Measurements from ENCODE around the gene MYL3. TPM values are rescaled to one million over a fixed set of nuclear protein-coding genes. Genes with fewer than 3 reads are reported as not detected.
"Not testable (repeated sequence)": the region's sequence is repeated elsewhere in the genome, so short reads cannot be mapped to it uniquely, and the experiment has no call there.

The MYL3 gene
- total RNA-seq, result 10 to 100 TPM in 1 of 4 donors, 1 to 10 TPM in 3; 5.4 to 17.1 (median 8.6) TPM

- no peak within 1 kb of the TSS for H3K4me3 ChIP-seq
- no peaks in the 10 kb centered on the region for H3K36me3 ChIP-seq
- no peaks in the 10 kb centered on the region for H3K27me3 ChIP-seq
- H3K4me1 ChIP-seq, result peaks cover 13 to 38% (median 28%) of the 10 kb centered on the region in 4 donors
- no peaks in the 10 kb centered on the region for H3K9me3 ChIP-seq
- peak in 1 of 2 donors; percentile 8 for DNase-seq (ENCODE audit: low spot score in 2 of 2)
- WGBS, 2 donors, result 75 to 84% methylated on average over 7 of the region's 7 CpGs
- no peak within 1 kb of the TSS for H3K27ac ChIP-seq
- TF ChIP-seq POLR2A (IDR thresholded peaks at IDR 0.05), result no peak
- TF ChIP-seq CTCF (IDR thresholded peaks at IDR 0.05), result no peak
- TF ChIP-seq EP300 (IDR thresholded peaks at IDR 0.05), result no peak
Observed at GRCh38 chr3:46863261-46863782, at the start of gene MYL3. MYL3 (minus strand) TSS chr3:46863444; CDS start chr3:46863390, 54 bp downstream.

DNA sequence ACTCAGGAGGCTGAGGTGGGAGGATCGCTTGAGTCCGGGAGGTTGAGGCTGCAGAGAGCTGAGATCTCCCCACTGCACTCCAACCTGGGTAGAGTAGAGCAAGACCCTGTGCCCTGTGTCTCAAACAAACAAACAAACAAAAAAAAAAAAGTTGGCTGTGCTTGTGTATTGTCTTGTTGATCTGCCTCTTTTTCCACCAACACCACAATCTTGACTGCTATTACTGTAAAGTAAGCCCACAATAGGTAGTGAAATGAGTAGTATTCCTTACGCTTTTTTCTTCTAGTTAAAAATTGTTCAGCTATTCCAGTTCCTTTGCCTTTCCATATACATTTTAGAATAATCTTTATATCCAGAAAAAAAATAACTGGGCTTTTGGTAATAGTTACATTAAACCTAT is 49.7 kb upstream of the MYL3 start:
- Histone ChIP-seq H3K27me3 (no peaks in the 10 kb centered on the region), H3K4me1 (peaks cover 2 to 21% (median 19%) of the 10 kb centered on the region in 4 donors), H3K4me3 (no peak overlapping the region), H3K36me3 (peaks cover 0 to 29% (median 0%) of the 10 kb centered on the region in 3 donors), H3K27ac (no peak overlapping the region), H3K9me3 (no peaks in the 10 kb centered on the region)
- DNase-seq (ENCODE audit: low spot score in 2 of 2), result no peak
- WGBS, 2 donors, result 75 to 97% methylated on average over 3 of the region's 3 CpGs
- no peak for TF ChIP-seq EP300 (IDR thresholded peaks at IDR 0.05)
- no peak for TF ChIP-seq CTCF (IDR thresholded peaks at IDR 0.05)
- TF ChIP-seq POLR2A (IDR thresholded peaks at IDR 0.05), result no peak

DNA sequence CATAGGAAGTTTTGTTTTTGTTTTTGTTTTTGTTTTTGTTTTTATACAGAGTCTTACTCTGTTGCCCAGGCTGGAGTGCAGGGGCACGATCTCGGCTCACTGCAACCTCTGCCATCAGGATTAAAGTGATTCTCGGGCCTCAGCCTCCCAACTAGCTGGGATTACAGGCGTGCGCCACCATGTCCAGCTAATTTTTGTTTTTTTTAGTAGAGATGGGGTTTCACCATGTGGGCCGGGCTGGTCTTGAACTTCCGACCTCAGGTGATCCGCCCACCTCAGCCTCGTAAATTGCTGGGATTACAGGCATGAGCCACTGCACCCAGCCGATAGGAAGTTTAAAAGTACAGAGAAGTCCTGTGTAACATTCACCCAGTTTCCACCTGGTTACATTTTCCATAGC is 47.7 kb upstream of the MYL3 start:
- 85 to 90% methylated on average over 10 of the region's 10 CpGs for WGBS, 2 donors
- not testable (repeated sequence) for DNase-seq (ENCODE audit: low spot score in 2 of 2); H3K27ac ChIP-seq; H3K27me3 ChIP-seq; H3K9me3 ChIP-seq; H3K36me3 ChIP-seq; H3K4me3 ChIP-seq
- H3K4me1 ChIP-seq, result peaks cover 2 to 25% (median 20%) of the 10 kb centered on the region in 4 donors

- Histone ChIP-seq H3K36me3 (peaks cover 0 to 1% (median 0%) of the 10 kb centered on the region in 3 donors), H3K4me3 (no peak overlapping the region), H3K27me3 (no peaks in the 10 kb centered on the region), H3K4me1 (peaks cover 2 to 25% (median 20%) of the 10 kb centered on the region in 4 donors), H3K9me3 (no peaks in the 10 kb centered on the region), H3K27ac (no peak overlapping the region)
- DNase-seq (ENCODE audit: low spot score in 2 of 2), result no peak
- no peak for TF ChIP-seq EP300 (IDR thresholded peaks at IDR 0.05)
- no peak for TF ChIP-seq POLR2A (IDR thresholded peaks at IDR 0.05)
- no peak for TF ChIP-seq CTCF (IDR thresholded peaks at IDR 0.05)
- WGBS, 2 donors, result 72 to 82% methylated on average over 6 of the region's 6 CpGs
Observed at GRCh38 chr3:46910166-46910760, 47.0 kb upstream of the MYL3 start.

DNA sequence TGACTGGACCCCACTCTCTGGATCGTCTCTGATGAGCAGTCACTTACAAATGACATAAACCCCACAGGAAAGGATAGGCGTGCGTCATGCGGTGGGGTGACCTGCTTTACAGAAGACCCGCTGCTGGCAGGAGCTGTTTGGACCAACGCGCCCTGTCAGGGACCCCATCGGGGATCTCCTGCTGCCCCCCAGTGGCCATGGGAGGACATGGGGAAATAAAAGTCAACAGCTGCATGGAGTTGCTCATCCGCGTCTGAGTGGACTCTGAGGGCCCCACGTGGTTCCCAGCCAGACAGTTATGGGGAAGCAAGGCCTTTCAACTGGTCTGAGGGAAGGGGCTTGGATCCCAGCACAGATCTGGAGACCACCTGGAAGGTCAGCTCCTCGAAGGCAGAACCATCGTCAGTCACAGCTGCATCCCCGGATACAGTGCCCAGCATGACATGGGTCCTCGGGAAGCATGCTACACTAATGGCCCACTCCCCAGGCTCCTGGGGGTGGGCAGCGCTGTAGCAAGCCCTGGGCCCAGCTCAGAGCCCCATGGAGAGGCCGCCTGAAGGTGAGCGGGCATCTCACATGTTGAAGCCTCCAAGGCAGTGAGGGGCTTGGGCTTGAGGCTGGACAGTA is 46.4 kb upstream of the MYL3 start:
- WGBS, 2 donors, result 18% methylated on average over 16 of the region's 18 CpGs
- Histone ChIP-seq H3K27ac (no peak overlapping the region), H3K27me3 (no peaks in the 10 kb centered on the region), H3K9me3 (no peaks in the 10 kb centered on the region), H3K36me3 (no peaks in the 10 kb centered on the region), H3K4me3 (no peak overlapping the region), H3K4me1 (peaks cover 2 to 25% (median 20%) of the 10 kb centered on the region in 4 donors)
- peak; percentile 64 to 83 for DNase-seq (ENCODE audit: low spot score in 2 of 2)
- TF ChIP-seq CTCF (IDR thresholded peaks at IDR 0.05), result peak; percentile 83 to 95 (median 88)
- TF ChIP-seq POLR2A (IDR thresholded peaks at IDR 0.05), result no peak
